ENCODE measurements around the gene VCAM1. TPM values are rescaled to one million over a fixed set of nuclear protein-coding genes. Genes with fewer than 3 reads are reported as not detected.
"Not testable (repeated sequence)": the region's sequence is repeated elsewhere in the genome, so short reads cannot be mapped to it uniquely, and the experiment has no call there.

VCAM1 gene
- total RNA-seq, 1 experiment from 2014 or later: not detected

DNA sequence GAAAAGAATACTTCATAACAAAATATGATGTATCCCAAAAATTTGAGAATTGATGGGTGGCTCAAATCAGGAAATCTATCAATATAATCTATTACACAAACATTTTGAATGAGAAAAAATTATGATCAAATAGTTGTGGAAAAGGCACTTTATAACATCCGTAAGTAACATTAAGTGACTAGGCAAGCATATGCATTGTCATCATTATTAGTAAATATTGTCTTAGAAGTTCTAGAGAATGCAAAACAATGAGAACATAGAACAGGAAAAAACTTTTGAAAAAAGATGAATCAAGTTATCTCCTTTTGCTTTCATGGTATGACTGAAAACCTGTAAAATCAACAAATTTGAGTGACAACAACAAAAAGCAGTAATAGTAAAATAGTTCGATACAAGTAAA, 42.9 kb downstream of the VCAM1 start:
- in situ Hi-C loops (cut with HindIII; ENCODE audit: low pct_unique_long_range_greater_than_20kb, low sequenced_read_pairs): no loop called here

DNA sequence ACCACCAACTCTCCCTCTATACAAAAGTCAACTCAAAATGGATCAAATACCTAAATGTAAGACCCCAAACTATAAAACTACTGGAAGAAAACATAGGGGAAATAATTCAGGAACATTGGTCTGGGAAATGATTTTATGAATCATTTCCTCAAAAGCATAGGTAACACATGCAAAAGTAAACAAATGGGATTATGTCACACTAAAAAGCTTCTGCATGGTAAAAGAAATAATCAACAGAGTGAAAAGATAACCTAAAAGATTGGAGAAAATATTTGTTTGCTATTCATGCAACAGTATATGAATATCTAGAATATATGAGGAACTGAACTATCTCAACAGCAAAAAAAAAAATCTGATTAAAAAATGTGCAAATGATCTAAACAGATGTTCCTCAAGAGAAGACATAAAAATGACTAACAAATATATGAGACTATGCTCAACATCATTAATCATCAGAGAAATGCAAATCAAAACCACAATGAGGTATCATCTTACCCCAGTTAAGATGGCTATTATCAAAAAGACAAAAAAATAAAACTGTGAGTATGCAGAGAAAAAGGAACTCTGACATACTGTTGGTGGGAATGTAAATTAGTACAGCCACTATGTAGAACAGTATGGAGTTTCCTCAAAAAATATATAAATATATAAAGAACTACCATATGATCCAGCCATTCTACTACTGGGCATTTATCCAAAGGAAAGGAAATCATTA, 47.8 kb downstream of the VCAM1 start:
- in situ Hi-C loops (cut with HindIII; ENCODE audit: low pct_unique_long_range_greater_than_20kb, low sequenced_read_pairs): no loop called here
- DNase-seq (ENCODE audit: low read depth, low spot score): no peak

More for the DNA sequence above, 42.9 kb downstream of the VCAM1 start:
- no peak for DNase-seq (ENCODE audit: low read depth, low spot score)

DNA sequence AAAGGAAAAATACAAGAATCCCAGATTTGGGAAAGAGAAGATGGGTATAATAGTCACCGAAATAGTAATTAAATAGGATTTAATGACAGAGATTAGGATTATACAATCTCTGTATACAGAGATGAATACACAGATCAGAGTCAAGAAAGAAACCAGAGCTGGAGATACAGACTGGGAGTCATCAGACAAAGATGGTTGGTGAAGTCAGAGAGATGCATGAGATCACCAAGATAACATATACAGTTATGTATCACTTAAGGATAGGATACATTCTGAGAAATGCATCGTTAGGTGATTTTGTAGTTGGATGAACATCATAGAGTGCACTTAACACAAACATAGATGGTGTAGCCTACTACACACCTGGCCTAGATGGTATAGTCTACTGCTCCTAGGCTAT, 49.8 kb downstream of the VCAM1 start:
- no peak for DNase-seq (ENCODE audit: low read depth, low spot score)
- in situ Hi-C loops (cut with HindIII; ENCODE audit: low pct_unique_long_range_greater_than_20kb, low sequenced_read_pairs): no loop called here

DNA sequence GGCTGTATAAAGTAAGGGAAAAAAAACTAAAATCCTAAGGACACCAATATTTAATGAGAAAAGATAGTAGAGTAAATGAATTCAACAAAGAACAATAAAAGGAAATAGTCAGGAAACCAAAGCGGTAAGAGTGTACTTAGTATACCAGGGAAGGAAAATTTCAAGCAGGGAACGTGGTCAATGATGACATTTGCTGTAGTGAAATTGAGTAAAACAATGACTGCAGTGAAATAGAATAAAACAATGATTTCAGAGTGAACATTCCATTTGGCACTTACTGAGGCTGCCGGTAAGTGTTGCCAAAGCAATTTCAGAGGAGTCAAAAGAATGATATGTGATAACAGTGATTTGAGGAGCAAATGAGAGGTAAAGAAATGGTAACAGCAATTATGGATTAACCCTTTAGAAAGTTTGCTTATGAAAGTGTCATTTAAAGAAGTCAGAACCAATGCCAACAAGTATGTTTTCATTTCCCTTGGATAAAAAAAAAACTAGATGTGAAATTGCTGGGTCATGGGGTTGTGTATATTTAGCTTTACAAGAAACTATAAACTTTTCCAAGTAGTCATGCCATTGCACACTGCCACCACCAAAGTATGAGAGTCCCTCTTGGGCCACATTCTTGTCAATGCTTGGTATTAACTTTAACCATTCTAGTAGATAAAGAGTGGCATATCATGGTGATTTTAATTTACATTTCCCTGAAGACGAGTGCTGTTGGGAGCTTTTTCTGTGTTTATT, 50.5 kb downstream of the VCAM1 start:
- in situ Hi-C loops (cut with HindIII; ENCODE audit: low pct_unique_long_range_greater_than_20kb, low sequenced_read_pairs): no loop called here
- DNase-seq (ENCODE audit: low read depth, low spot score): no peak

DNA sequence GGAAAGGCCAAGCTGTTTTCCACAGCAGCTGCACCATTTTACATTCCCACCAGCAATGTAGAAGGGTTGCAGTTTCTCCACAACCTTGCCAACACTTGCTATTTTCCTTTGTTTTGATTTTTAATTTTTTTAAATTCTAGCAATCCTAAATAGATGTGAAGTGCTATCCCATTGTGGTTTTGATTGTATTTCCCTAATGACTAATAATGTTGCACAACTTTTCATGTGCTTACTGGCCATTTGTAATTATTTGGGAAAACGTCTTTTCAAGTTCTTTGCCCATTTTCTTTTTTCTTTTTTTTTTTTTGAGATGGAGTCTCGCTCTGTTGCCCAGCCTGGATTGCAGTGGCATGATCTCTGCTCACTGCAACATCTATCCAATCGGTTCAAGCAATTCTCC, 53.9 kb downstream of the VCAM1 start:
- in situ Hi-C loops (cut with HindIII; ENCODE audit: low pct_unique_long_range_greater_than_20kb, low sequenced_read_pairs): no loop called here
- DNase-seq (ENCODE audit: low read depth, low spot score): no peak

DNA sequence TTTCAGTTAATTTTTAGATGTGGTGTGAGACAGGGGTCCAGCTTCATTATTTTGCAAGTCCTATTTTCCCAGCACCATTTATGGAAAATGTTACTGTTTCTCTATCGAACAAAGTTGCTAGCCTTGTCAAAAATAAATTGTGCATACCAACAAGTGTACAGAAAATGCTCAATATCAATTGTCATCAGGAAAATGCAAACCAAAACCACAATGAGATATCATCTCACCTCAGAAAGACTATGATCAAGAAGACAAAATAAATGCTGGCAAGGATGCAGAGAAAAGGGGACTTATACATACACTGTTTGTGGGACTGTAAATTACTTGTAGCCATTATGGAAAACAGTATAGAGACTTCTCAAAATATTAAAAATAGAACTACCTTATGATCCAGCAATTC, 54.8 kb downstream of the VCAM1 start:
- no peak for DNase-seq (ENCODE audit: low read depth, low spot score)
- in situ Hi-C loops (cut with HindIII; ENCODE audit: low pct_unique_long_range_greater_than_20kb, low sequenced_read_pairs): no loop called here

DNA sequence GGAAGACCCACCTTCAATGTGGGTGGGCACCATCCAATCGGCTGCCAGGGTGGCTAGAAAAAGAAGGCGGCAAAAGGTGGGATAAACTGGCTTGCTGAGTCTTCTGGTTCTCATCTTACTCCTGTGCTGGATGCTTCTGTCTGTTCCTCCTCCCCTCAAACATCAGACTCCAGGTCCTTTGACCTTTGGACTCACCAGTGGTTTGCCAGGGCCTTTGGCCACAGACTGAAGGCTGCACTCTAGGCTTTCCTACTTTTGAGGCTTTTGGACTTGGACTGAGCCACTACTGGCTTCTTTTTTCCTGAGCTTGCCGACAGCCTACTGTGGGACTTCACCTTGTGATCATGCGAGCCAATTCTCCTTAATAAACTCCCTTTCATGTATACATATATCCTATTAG, 55.9 kb downstream of the VCAM1 start:
- DNase-seq (ENCODE audit: low read depth, low spot score): no peak
- in situ Hi-C loops (cut with HindIII; ENCODE audit: low pct_unique_long_range_greater_than_20kb, low sequenced_read_pairs): no loop called here

DNA sequence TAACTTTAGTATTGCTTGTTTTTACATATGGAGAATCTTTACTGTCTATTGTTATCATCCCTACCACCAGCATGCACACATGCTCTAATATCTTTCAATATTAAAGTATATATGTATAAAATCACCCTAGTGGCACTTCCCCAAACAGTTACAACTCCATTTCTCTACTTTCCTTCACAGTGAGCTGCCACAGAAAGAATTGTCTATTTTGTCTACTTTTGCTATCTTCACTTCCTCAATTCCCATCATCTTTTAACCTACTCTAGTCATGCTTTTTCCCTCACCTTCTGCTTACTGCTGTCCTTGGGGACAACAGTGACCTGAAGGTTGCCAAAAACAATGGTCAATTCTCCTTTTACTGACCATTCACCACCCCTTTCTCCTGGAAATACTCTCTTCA, 59.2 kb downstream of the VCAM1 start:
- in situ Hi-C loops (cut with HindIII; ENCODE audit: low pct_unique_long_range_greater_than_20kb, low sequenced_read_pairs): no loop called here
- DNase-seq (ENCODE audit: low read depth, low spot score): no peak

DNA sequence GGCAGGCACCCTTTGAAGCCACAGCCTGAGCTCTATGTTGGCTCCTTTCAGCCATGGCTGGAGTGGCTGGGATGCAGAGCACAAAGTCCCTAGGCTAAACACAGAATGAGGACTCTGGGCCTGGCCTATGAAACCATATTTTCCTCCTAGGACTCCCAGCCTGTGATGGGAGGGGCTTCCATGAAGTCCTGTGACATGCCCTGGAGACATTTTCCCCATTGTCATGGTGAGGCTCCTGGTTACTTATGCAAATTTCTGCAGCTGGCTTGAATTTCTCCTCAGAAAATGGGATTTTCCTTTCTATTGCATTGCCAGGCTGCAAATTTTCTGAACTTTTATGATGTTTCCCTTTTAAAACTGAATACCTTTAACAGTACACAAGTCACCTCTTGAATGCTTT, 61.3 kb downstream of the VCAM1 start:
- no peak for DNase-seq (ENCODE audit: low read depth, low spot score)
- in situ Hi-C loops (cut with HindIII; ENCODE audit: low pct_unique_long_range_greater_than_20kb, low sequenced_read_pairs): no loop called here

DNA sequence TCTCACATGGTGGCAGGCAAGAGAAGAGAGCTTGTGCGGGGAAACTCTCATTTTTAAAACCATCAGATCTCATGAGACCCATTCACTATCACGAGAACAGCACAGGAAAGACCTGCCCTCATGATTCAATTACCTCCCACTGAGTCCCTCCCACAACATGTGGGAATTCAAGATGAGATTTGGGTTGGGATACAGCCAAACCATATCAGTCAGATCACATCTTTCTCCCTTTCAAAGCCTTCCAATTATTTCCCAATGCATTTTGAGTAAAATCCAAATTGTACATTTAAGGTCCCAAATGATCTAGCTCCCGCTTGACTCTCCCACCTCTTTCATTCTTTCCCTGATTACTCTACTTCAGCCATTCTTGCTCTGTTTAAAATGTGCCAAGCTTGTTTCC, 62.2 kb downstream of the VCAM1 start:
- DNase-seq (ENCODE audit: low read depth, low spot score): not testable (repeated sequence)

DNA sequence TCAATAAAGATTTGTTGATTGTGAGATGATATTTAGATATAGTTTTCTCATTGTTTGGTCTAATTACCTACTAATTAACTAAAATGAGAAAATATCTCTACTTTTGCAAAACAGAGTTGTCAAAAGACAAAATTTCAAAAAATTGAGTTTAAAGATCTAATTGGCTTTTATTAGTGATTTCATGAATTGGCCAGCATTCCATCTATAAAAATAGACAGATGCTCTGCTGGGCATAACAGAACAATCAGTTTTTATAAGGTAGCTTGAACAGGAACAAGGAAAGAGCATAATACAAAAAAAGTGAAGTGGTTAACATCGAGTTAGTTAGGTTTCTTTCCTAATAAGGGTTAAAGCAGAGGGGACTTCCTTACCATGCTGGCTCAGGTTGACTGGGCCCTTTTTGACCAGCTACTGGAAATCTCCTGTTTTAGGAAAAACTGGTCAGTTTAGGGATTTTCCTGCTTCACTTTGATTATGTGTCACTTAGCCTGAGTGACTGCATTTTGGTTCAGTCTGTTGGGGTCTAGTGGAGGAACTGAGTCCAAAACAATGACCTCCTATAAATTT, 63.0 kb downstream of the VCAM1 start:
- DNase-seq (ENCODE audit: low read depth, low spot score): no peak
- in situ Hi-C loops (cut with HindIII; ENCODE audit: low pct_unique_long_range_greater_than_20kb, low sequenced_read_pairs): no loop called here

More for the DNA sequence above, 62.2 kb downstream of the VCAM1 start:
- in situ Hi-C loops (cut with HindIII; ENCODE audit: low pct_unique_long_range_greater_than_20kb, low sequenced_read_pairs): not testable (repeated sequence)

DNA sequence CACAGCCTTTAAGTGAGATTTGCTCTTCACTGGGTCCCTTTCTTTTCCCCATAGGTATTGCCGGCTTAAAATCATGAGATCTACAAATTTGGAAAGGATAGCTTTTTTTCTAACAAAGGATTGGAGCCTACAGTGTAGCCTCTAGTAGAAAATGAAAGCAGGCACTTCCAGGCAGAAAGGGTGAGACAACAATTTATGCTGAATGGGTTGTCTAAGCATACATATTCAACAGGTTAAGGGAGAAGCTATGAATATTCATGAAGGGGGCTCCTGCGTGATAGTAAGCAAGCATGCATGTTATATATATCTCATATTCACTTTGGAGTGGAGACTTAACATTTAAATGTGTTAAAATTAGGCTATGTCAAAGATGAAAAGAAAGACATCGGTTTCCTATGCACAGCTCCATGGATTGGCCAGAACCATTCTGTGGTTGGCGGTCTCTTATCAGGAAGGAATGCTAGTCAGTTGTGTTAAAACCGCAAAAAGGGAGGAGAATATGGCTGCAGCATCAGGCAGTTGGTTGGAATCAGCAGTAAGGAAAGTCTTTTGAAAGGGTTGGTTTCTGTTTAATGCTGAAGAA, 66.0 kb downstream of the VCAM1 start:
- in situ Hi-C loops (cut with HindIII; ENCODE audit: low pct_unique_long_range_greater_than_20kb, low sequenced_read_pairs): no loop called here
- no peak for DNase-seq (ENCODE audit: low read depth, low spot score)

DNA sequence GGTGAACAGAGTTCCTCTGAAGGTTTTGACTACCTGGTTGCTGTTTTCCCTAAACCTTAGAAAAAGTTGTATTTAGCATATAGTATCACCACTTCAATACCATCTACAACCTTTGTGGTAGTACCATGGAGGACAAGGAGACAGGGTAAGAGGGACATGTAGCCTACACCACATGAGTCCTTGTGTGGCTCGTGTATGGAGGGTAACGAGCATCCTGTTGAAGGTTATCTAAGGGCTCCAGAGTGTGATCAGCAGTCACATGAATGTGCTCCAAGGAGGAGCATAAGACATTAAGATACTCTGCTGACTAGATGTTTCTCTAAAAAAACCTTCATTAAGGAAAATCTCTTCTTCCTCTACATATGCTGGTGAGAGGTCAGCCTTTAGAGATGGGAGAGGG, 67.3 kb downstream of the VCAM1 start:
- DNase-seq (ENCODE audit: low read depth, low spot score): no peak
- in situ Hi-C loops (cut with HindIII; ENCODE audit: low pct_unique_long_range_greater_than_20kb, low sequenced_read_pairs): no loop called here

Other genes with a start within 250 kb of the VCAM1 start
- not detected in 2 replicates for gene GPR88, start 181.6 kb upstream of the VCAM1 start, total RNA-seq (2014; rRNA removed; shearing (Covaris generic))
- gene EXTL2, start 175.1 kb downstream of the VCAM1 start, total RNA-seq (2014; rRNA removed; shearing (Covaris generic)): 14.4 and 17.2 TPM in 2 replicates
- 33.4 and 36.8 TPM in 2 replicates for gene SLC30A7, start 176.3 kb downstream of the VCAM1 start, total RNA-seq (2014; rRNA removed; shearing (Covaris generic))